ENCODE data around the gene ZNF710. TPM values are rescaled to one million over a fixed set of nuclear protein-coding genes. Genes with fewer than 3 reads are reported as not detected.
"Not testable (repeated sequence)": the region's sequence is repeated elsewhere in the genome, so short reads cannot be mapped to it uniquely, and the experiment has no call there.

Gene ZNF710
- total RNA-seq (ENCODE audit: unreplicated experiment), result 25.2 TPM
- long read RNA-seq, partial matches to known transcripts, result 1 of 2 reads
- long read RNA-seq, other reads (novel, unspliced or antisense), result 1 of 2 reads

GRCh38 chr15:90001062-90001682, at the start of gene ZNF710:
Gene ZNF710, plus strand, starts transcription at chr15:90001324. Its CDS starts 65,814 bp downstream, at chr15:90067138.
- peaks cover 5% of the 10 kb centered on the region for H3K27me3 Mint-ChIP-seq (ENCODE audit: unreplicated experiment)
- peak within 1 kb of the TSS; percentile 94 for H3K4me3 Mint-ChIP-seq (ENCODE audit: unreplicated experiment)
- DNase-seq, result peak; percentile 77
- peaks cover 7% of the 10 kb centered on the region for H3K9me3 Mint-ChIP-seq (ENCODE audit: unreplicated experiment)
- H3K4me1 Mint-ChIP-seq (ENCODE audit: low read depth, unreplicated experiment), result peaks cover 24% of the 10 kb centered on the region
- H3K27ac Mint-ChIP-seq (ENCODE audit: unreplicated experiment), result peak within 1 kb of the TSS; percentile 99
- H3K36me3 Mint-ChIP-seq (ENCODE audit: unreplicated experiment), result peaks cover 6% of the 10 kb centered on the region
- TF ChIP-seq, protein P1, sequence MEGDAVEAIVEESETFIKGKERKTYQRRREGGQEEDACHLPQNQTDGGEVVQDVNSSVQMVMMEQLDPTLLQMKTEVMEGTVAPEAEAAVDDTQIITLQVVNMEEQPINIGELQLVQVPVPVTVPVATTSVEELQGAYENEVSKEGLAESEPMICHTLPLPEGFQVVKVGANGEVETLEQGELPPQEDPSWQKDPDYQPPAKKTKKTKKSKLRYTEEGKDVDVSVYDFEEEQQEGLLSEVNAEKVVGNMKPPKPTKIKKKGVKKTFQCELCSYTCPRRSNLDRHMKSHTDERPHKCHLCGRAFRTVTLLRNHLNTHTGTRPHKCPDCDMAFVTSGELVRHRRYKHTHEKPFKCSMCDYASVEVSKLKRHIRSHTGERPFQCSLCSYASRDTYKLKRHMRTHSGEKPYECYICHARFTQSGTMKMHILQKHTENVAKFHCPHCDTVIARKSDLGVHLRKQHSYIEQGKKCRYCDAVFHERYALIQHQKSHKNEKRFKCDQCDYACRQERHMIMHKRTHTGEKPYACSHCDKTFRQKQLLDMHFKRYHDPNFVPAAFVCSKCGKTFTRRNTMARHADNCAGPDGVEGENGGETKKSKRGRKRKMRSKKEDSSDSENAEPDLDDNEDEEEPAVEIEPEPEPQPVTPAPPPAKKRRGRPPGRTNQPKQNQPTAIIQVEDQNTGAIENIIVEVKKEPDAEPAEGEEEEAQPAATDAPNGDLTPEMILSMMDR (IDR thresholded peaks at IDR 0.05; ENCODE audit: partially characterized antibody, unreplicated experiment), result no peak

GRCh38 chr15:89954541-89954940, 46.6 kb upstream of the ZNF710 start:
- Mint-ChIP-seq H3K36me3 (ENCODE audit: unreplicated experiment) (peaks cover 9% of the 10 kb centered on the region), H3K9me3 (ENCODE audit: unreplicated experiment) (no peaks in the 10 kb centered on the region), H3K4me3 (ENCODE audit: unreplicated experiment) (no peak overlapping the region), H3K4me1 (ENCODE audit: low read depth, unreplicated experiment) (no peaks in the 10 kb centered on the region), H3K27me3 (ENCODE audit: unreplicated experiment) (no peaks in the 10 kb centered on the region), H3K27ac (ENCODE audit: unreplicated experiment) (no peak overlapping the region)
- DNase-seq, result no peak
- TF ChIP-seq, protein P1 (IDR thresholded peaks at IDR 0.05; ENCODE audit: partially characterized antibody, unreplicated experiment), result no peak

- not testable (repeated sequence) for H3K27ac Mint-ChIP-seq (ENCODE audit: unreplicated experiment); H3K27me3 Mint-ChIP-seq (ENCODE audit: unreplicated experiment); DNase-seq; H3K36me3 Mint-ChIP-seq (ENCODE audit: unreplicated experiment); H3K4me3 Mint-ChIP-seq (ENCODE audit: unreplicated experiment); H3K9me3 Mint-ChIP-seq (ENCODE audit: unreplicated experiment); H3K4me1 Mint-ChIP-seq (ENCODE audit: low read depth, unreplicated experiment)
Observed at GRCh38 chr15:89955449-89955998, 45.6 kb upstream of the ZNF710 start.

DNA sequence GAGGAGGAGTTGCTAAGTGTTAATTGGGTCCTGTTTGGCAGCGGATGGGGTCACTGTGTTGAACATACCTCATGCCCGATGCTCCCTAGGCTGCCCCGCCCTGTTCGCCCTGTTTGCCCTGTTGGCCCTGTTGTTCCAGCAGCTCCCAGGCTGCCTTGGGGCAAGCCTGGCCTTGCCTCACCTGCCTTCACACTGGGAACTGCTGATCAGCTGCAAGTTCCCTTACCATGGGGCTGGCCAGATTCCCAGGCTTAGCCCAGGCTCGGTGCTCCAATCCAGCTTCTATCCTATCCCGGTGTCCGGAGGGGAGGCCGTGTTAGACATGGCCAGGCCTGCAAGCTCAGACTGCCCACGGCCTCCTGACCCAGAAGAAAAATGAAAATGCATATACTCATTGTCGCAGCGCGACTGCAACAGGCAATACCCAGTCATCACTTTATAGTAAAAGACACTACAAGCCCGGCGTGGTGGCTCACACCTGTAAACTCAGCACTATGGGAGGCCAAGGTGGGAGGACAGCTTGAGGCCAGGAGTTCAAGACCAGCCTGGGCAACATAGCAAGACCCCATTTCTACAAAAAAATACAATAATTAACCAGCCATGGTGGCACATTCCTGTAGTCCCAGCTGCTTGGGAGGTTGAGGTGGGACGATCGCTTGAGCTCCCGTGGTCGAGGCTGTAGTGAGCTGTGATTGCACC, 42.9 kb upstream of the ZNF710 start:
- Mint-ChIP-seq H3K9me3 (ENCODE audit: unreplicated experiment) (no peaks in the 10 kb centered on the region), H3K36me3 (ENCODE audit: unreplicated experiment) (peaks cover 9% of the 10 kb centered on the region)

More for the DNA sequence above, 42.9 kb upstream of the ZNF710 start:
- DNase-seq, result no peak
- TF ChIP-seq, protein P1 (IDR thresholded peaks at IDR 0.05; ENCODE audit: partially characterized antibody, unreplicated experiment), result no peak
- Mint-ChIP-seq H3K27me3 (ENCODE audit: unreplicated experiment) (no peaks in the 10 kb centered on the region), H3K4me3 (ENCODE audit: unreplicated experiment) (no peak overlapping the region), H3K27ac (ENCODE audit: unreplicated experiment) (no peak overlapping the region), H3K4me1 (ENCODE audit: low read depth, unreplicated experiment) (no peaks in the 10 kb centered on the region)

Measured in glutamatergic neuron (in vitro differentiated cells).